Neural progenitor cell (in vitro differentiated cells): ENCODE data around the gene ARAF.

Experiments used
- CTCF ChIP-seq: fragments of 200-600 bp; sonication (generic); IDR thresholded peaks from 2 replicates; pipeline ENCODE4 v1.5.1; 2017; ENCODE audit warnings: antibody characterized with exemption, mild to moderate bottlenecking
- EZH2 ChIP-seq: fragments of 200-600 bp; sonication (generic); IDR thresholded peaks from 2 replicates; pipeline ENCODE4 v1.6.1; 2017; ENCODE audit warnings: antibody characterized with exemption, mild to moderate bottlenecking, moderate library complexity
- EZH2phosphoT487 ChIP-seq: fragments of 200-600 bp; sonication (generic); IDR thresholded peaks from 2 replicates; pipeline ENCODE4 v1.6.1; 2017; ENCODE audit warnings: antibody characterized with exemption

- TF ChIP-seq CTCF (no peak), EZH2 (no peak), EZH2phosphoT487 (no peak)
Observed at GRCh38 chrX:47576021-47576898, 15.3 kb downstream of the ARAF start.
